Chondrocyte (in vitro differentiated cells): Measurements from ENCODE around the gene SOX6. TPM values are rescaled to one million over a fixed set of nuclear protein-coding genes. Genes with fewer than 3 reads are reported as not detected.
"Not testable (repeated sequence)": the region's sequence is repeated elsewhere in the genome, so short reads cannot be mapped to it uniquely, and the experiment has no call there.

ENCODE experiments used
- DNase-seq: peaks from one replicate; pipeline ENCODE4 v3.0.0; 2021; ENCODE audit warnings: mixed read lengths, low spot score
- H3K27ac Mint-ChIP-seq: one replicate; pipeline ENCODE4 v1.8.0; 2021; ENCODE audit warnings: mild to moderate bottlenecking, moderate library complexity, mixed read lengths; ENCODE audit not compliant: unreplicated experiment
- H3K27me3 Mint-ChIP-seq: 2 replicates; pipeline ENCODE4 v1.8.0; 2021; ENCODE audit warnings: low read depth, mixed read lengths
- H3K36me3 Mint-ChIP-seq: 2 replicates; pipeline ENCODE4 v1.8.0; 2021; ENCODE audit warnings: low read depth, mixed read lengths
- H3K4me1 Mint-ChIP-seq: 2 replicates; pipeline ENCODE4 v1.8.0; 2021; ENCODE audit warnings: low read depth, mild to moderate bottlenecking, mixed read lengths
- H3K4me3 Mint-ChIP-seq: one replicate; pipeline ENCODE4 v1.8.0; 2021; ENCODE audit warnings: mild to moderate bottlenecking, moderate library complexity, mixed read lengths; ENCODE audit not compliant: unreplicated experiment
- H3K9me3 Mint-ChIP-seq: 2 replicates; pipeline ENCODE4 v1.8.0; 2021; ENCODE audit warnings: low read depth, mixed read lengths
- total RNA-seq: library from RNA; stranded (reverse); gene quantifications from 3 replicates; pipeline ENCODE4 v1.2.1, GENCODE V29; 2021
- TF ChIP-seq, protein P1 (sequence below): fragments of 200-600 bp; sonication (generic); IDR thresholded peaks from 2 replicates; pipeline ENCODE4 v1.5.0; 2021; ENCODE audit warnings: antibody characterized with exemption, mild to moderate bottlenecking, moderate library complexity

The SOX6 gene
- total RNA-seq, 1 donor from 2014 or later: 29.9 TPM

DNA sequence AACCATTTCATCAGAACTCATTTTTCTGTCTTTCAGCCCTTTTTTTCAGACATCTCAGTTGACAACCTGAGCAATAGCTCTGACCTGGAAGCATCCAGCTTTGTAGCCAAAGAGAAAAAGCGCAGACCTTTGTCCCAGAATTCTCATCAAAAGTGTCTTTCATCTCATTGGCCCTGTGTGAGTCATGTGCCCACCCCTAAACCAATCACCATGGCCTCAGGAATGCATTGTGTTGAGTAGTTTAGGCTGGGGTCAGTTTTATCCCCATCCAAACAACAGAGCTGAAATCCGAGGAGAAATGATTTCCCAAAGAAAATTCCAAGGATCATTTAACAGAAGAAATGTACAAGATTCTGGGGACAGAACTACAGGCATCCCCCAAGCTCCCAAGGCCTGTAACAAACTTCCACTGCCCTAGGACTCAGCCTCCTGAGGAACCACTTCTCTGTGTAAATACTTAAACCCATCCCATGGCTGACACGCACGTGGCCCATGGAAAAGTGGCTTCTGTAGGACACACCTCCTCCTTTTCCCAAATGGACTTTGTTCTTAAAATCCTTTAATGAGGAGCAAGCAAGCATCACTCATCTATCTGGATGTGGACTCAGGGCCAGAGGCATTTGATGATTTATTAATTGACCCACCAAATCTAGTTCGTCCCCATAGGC lies 429.0 kb downstream of the SOX6 start:
- Mint-ChIP-seq H3K4me1 (no peaks in the 10 kb centered on the region), H3K27me3 (no peaks in the 10 kb centered on the region), H3K4me3 (no peak overlapping the region)

GRCh38 chr11:15926071-15926470 lies 430.3 kb downstream of the SOX6 start:
- H3K9me3 Mint-ChIP-seq: peaks cover 2% of the 10 kb centered on the region
- H3K27me3 Mint-ChIP-seq: no peaks in the 10 kb centered on the region
- no peak for DNase-seq
- TF ChIP-seq, protein P1, sequence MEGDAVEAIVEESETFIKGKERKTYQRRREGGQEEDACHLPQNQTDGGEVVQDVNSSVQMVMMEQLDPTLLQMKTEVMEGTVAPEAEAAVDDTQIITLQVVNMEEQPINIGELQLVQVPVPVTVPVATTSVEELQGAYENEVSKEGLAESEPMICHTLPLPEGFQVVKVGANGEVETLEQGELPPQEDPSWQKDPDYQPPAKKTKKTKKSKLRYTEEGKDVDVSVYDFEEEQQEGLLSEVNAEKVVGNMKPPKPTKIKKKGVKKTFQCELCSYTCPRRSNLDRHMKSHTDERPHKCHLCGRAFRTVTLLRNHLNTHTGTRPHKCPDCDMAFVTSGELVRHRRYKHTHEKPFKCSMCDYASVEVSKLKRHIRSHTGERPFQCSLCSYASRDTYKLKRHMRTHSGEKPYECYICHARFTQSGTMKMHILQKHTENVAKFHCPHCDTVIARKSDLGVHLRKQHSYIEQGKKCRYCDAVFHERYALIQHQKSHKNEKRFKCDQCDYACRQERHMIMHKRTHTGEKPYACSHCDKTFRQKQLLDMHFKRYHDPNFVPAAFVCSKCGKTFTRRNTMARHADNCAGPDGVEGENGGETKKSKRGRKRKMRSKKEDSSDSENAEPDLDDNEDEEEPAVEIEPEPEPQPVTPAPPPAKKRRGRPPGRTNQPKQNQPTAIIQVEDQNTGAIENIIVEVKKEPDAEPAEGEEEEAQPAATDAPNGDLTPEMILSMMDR: no peak
- H3K4me1 Mint-ChIP-seq: peaks cover under 1% of the 10 kb centered on the region
- H3K4me3 Mint-ChIP-seq: no peak overlapping the region
- H3K36me3 Mint-ChIP-seq: no peaks in the 10 kb centered on the region
- no peak overlapping the region for H3K27ac Mint-ChIP-seq

More for the DNA sequence above, 429.0 kb downstream of the SOX6 start:
- DNase-seq: no peak
- TF ChIP-seq, protein P1: no peak
- Mint-ChIP-seq H3K9me3 (peaks cover 10% of the 10 kb centered on the region), H3K36me3 (peaks cover 4% of the 10 kb centered on the region), H3K27ac (no peak overlapping the region)

- no peak for DNase-seq
- H3K4me1 Mint-ChIP-seq: peaks cover 4% of the 10 kb centered on the region
- H3K9me3 Mint-ChIP-seq: no peaks in the 10 kb centered on the region
Observed at GRCh38 chr11:15923183-15923582, 433.2 kb downstream of the SOX6 start.

DNA sequence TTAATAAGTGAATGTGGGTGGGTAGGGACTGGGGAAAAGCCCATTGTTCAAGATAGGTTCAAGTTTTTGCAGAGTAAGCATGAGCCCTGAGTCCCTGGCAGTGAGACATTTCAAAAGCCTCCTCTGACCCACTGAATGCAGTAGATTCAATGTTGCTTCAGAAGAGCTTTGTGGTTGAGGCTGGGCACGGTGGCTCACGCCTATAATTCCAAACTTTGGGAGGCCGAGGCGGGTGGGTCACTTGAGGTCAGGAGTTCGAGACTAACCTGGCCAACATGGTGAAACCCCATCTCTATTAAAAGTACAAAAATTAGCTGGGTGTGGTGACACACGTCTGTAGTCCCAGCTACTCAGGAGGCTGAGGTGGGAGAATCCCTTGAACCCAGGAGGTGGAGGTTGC lies 433.6 kb downstream of the SOX6 start:
- not testable (repeated sequence) for H3K4me1 Mint-ChIP-seq

More at GRCh38 chr11:15923183-15923582, 433.2 kb downstream of the SOX6 start:
- TF ChIP-seq, protein P1: no peak
- H3K4me3 Mint-ChIP-seq: no peak overlapping the region
- H3K27me3 Mint-ChIP-seq: no peaks in the 10 kb centered on the region
- H3K36me3 Mint-ChIP-seq: no peaks in the 10 kb centered on the region
- no peak overlapping the region for H3K27ac Mint-ChIP-seq

GRCh38 chr11:15920856-15921629 lies 435.3 kb downstream of the SOX6 start:
- H3K27ac Mint-ChIP-seq: no peak overlapping the region
- no peaks in the 10 kb centered on the region for H3K27me3 Mint-ChIP-seq
- H3K4me1 Mint-ChIP-seq: peaks cover 4% of the 10 kb centered on the region
- TF ChIP-seq, protein P1: no peak
- no peaks in the 10 kb centered on the region for H3K36me3 Mint-ChIP-seq
- H3K4me3 Mint-ChIP-seq: no peak overlapping the region
- DNase-seq: no peak
- peaks cover 2% of the 10 kb centered on the region for H3K9me3 Mint-ChIP-seq

More for the DNA sequence above, 433.6 kb downstream of the SOX6 start:
- not testable (repeated sequence) for H3K4me3 Mint-ChIP-seq, H3K36me3 Mint-ChIP-seq, H3K27ac Mint-ChIP-seq, DNase-seq, H3K27me3 Mint-ChIP-seq, H3K9me3 Mint-ChIP-seq
